Heart left ventricle (tissue), 16 donors: ENCODE measurements around the gene RTBDN. TPM values are rescaled to one million over a fixed set of nuclear protein-coding genes. Genes with fewer than 3 reads are reported as not detected.

ENCODE experiments used
- ATAC-seq, 4 donors: fragments of 200-7000 bp; cut with Tn5 transposase; one replicate each; pipeline ENCODE4 v1.9.1; 2020 to 2022; ENCODE audit warnings: moderate library complexity in 4 of 4, mild to moderate bottlenecking in 3 of 4, moderate number of reproducible peaks in 1 of 4
- DNase-seq, 5 donors: peaks; one replicate each; pipeline ENCODE4 v3.0.0-alpha.2; 2020
- H3K27ac ChIP-seq, 12 donors: fragments of 200-600 bp; sonication (generic) in 4 of 12; one replicate each; pipeline versions ENCODE4 v1.5.0 to v1.8.0; 2016 to 2022; ENCODE audit warnings: mild to moderate bottlenecking in 2 of 12
- H3K27me3 ChIP-seq, 9 donors: fragments of 200-600 bp; sonication (generic) in 2 of 9; one replicate each; pipeline versions ENCODE4 v1.5.1 to v1.8.0; 2016 to 2022; ENCODE audit warnings: mild to moderate bottlenecking in 3 of 9
- H3K36me3 ChIP-seq, 9 donors: fragments of 200-600 bp; sonication (generic) in 2 of 9; one replicate each; pipeline versions ENCODE4 v1.5.0 to v1.8.0; 2018 to 2022; ENCODE audit warnings: mild to moderate bottlenecking in 2 of 9
- H3K4me1 ChIP-seq, 12 donors: fragments of 200-600 bp; sonication (generic) in 4 of 12; one replicate each; pipeline versions ENCODE4 v1.5.0 to v1.8.0; 2016 to 2022; ENCODE audit warnings: mild to moderate bottlenecking in 3 of 12
- H3K4me3 ChIP-seq, 12 donors: fragments of 200-600 bp; sonication (generic) in 4 of 12; one replicate each; pipeline versions ENCODE4 v1.5.0 to v1.8.0; 2017 to 2022; ENCODE audit warnings: mild to moderate bottlenecking in 9 of 12, moderate library complexity in 4 of 12
- H3K9me3 ChIP-seq, 12 donors: fragments of 200-600 bp; sonication (generic) in 4 of 12; one replicate each; pipeline versions ENCODE4 v1.5.0 to v1.8.0; 2016 to 2022; ENCODE audit warnings: mild to moderate bottlenecking in 1 of 12
- POLR2A ChIP-seq, 2 donors: fragments of 450-650 bp; IDR thresholded peaks; one replicate each; pipeline ENCODE4 v1.6.1; 2017; ENCODE audit warnings: antibody characterized with exemption in 2 of 2, mild to moderate bottlenecking in 2 of 2, moderate library complexity in 2 of 2
- WGBS, 4 donors: extraction: QIAGEN DNeasy Blood & Tissue Kit in 2 of 4; methylation state at CpG; one replicate each; pipeline versions ENCODE4 v1.1.5 to v1.1.7; 2013 to 2018; 5-methylcytosine and 5-hydroxymethylcytosine counted together
- intact Hi-C, 10 donors: fragments of 100-400 bp; cut with DNase I; formaldehyde crosslinking; loops; one replicate each; pipeline versions ENCODE4 v1.11.1 to v1.14.2; 2022
- polyA plus RNA-seq, 2 donors: library from polyadenylated mRNA; stranded (reverse); fragments of 200-250 nt; gene quantifications; one replicate each; pipeline ENCODE4 v1.2.3, GENCODE V29; 2013
- total RNA-seq, 9 donors: library from RNA; depleted of rRNA in 2 of 9; stranded (reverse); fragments of >200 nt in 2 of 9; fragmentation: NEBNext Ultra II Directional in 3 of 9; extraction: Animal tissue kit (Norgen Biotek cat#: 25700) in 3 of 9; gene quantifications; one replicate each; pipeline versions ENCODE4 v1.1.0 to v1.2.4, GENCODE V29; 2016 to 2023
- TF ChIP-seq, protein P1 (sequence below), 12 donors: fragments of 200-600 bp; sonication (generic) in 4 of 12; IDR thresholded peaks; one replicate each; pipeline versions ENCODE4 v1.5.0 to v1.8.0; 2018 to 2022; ENCODE audit warnings: antibody characterized with exemption in 12 of 12, mild to moderate bottlenecking in 5 of 12
- donor health status: ischemic (EF 13 %, LVEDD 7.1; RV severe dilation, severe dysfunction).
- donor health status: healthy with polysubstance abuse.
- donor health status: DM: no; HTN: yes; CAD: no.
- donor health status: DM: no; HTN: no; CAD: no.
- donor health status: ischemic (EF 25% LVEDD 6.9; RV normal size, moderate dysfunction).
- donor health status: ischemic (EF 25% LVEDD 5.7; RV mildly dilated, moderate dysfunction).
- donor health status: healthy.
- donor health status: DM: yes; HTN: yes; CAD: no.
- donor health status: ischemic (EF 35%, LVEDD 5.7; RV mildly dilated, moderate dysfunction).
- donor health status: nonischemic (EF 11% LVEDD 7.7; RV severe dilation, severe dysfunction).
- donor health status: DM: yes; HTN: yes; CAD: no.
- donor health status: PGD.
- donor health status: ischemic (EF 29% LVEDD 5.4; RV normal size, mild dysfunction).
- donor health status: nonischemic (EF 23%, LVEDD 6.1; RV moderate dilation, normal function).

The RTBDN gene
- total and polyA plus RNA-seq, 11 donors, result not detected

DNA sequence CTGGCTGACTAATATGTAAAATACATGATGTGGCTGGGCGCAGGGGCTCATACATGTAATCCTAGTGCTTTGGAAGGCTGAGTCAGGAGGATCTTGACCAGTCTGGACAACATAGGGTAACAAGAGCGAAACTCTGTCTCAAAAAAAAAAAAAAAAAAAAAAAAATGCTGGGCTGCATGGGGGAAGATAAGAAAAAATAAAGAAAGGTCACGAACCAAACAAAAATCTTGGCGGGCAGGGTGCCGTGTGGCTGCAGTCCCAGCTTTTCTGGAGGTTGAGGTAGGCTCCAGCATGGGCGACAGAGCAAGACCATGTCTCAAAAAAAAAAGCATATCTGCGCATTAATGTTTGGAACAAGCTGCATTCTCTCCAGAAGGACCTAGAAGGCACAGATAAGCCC is 19.3 kb downstream of the RTBDN start:
- Histone ChIP-seq H3K4me1 (no peaks in the 10 kb centered on the region), H3K4me3 (no peak overlapping the region), H3K36me3 (peaks cover 0 to 27% (median 7%) of the 10 kb centered on the region in 9 donors), H3K27me3 (no peaks in the 10 kb centered on the region), H3K27ac (no peak overlapping the region), H3K9me3 (no peaks in the 10 kb centered on the region)
- WGBS, 4 donors, result 90 to 94% (median 94%) methylated on average over 7 of the region's 7 CpGs
- TF ChIP-seq, protein P1, sequence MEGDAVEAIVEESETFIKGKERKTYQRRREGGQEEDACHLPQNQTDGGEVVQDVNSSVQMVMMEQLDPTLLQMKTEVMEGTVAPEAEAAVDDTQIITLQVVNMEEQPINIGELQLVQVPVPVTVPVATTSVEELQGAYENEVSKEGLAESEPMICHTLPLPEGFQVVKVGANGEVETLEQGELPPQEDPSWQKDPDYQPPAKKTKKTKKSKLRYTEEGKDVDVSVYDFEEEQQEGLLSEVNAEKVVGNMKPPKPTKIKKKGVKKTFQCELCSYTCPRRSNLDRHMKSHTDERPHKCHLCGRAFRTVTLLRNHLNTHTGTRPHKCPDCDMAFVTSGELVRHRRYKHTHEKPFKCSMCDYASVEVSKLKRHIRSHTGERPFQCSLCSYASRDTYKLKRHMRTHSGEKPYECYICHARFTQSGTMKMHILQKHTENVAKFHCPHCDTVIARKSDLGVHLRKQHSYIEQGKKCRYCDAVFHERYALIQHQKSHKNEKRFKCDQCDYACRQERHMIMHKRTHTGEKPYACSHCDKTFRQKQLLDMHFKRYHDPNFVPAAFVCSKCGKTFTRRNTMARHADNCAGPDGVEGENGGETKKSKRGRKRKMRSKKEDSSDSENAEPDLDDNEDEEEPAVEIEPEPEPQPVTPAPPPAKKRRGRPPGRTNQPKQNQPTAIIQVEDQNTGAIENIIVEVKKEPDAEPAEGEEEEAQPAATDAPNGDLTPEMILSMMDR (IDR thresholded peaks at IDR 0.05), result no peak
- TF ChIP-seq POLR2A (IDR thresholded peaks at IDR 0.05), result no peak
- ATAC-seq, result no peak
- intact Hi-C loops, result no loop called here
- DNase-seq, result no peak

DNA sequence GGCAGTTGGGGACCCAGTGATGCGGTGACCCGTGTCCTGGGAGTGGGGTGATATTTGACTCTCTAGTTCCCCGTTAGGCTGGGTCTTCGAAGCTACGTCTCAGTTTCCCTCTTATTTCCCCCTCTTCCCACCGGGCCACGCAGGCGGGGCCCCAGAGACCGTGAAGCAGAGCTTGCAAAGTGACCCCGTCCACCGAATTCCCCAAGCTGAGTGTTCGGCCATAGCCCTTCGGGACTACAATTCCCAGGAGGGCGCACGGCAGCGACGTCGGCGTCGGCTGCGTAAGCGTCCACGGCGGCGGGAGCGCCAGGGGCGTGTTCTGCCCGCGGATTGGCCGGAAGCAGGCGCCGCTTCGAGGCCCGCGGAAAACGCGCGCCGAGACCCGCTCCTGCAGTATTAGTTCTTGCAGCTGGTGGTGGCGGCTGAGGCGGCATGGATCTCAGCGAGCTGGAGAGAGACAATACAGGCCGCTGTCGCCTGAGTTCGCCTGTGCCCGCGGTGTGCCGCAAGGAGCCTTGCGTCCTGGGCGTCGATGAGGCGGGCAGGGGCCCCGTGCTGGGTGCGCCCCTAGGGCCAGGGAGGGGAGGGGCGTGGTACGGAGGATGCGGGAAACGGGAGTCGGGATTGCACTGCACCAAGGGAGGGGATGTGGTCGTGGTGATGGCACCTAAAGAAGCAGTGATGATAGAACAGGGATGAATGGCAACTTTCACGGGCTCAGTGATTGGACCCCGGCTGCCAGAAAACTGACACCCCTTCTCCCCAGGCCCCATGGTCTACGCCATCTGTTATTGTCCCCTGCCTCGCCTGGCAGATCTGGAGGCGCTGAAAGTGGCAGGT is 27.9 kb downstream of the RTBDN start, which contains the start of gene RNASEH2A:
TSS of gene RNASEH2A (plus strand) at position 343 of the 840 bp plus-strand sequence. CDS start at position 433, 90 bp downstream.
- ATAC-seq (peak; percentile 87 to 95 (median 91)), DNase-seq (peak; percentile 90 to 96 (median 92))
- H3K4me3 ChIP-seq, result peak within 1 kb of the TSS; percentile 18 to 85 (median 66)
- H3K4me1 ChIP-seq, result peaks cover 6 to 26% (median 17%) of the 10 kb centered on the region in 12 donors
- H3K27ac ChIP-seq, result peak within 1 kb of the TSS in 10 of 12 donors; percentile 3 to 72 (median 62)
- peaks cover 0 to 2% (median 0%) of the 10 kb centered on the region in 9 donors for H3K27me3 ChIP-seq
- H3K9me3 ChIP-seq, result no peaks in the 10 kb centered on the region
- TF ChIP-seq, protein P1 (IDR thresholded peaks at IDR 0.05), result peak in 3 of 12 donors; percentile 11 to 18 (median 14)
- TF ChIP-seq POLR2A (IDR thresholded peaks at IDR 0.05), result peak in 1 of 2 donors; percentile 48
- peaks cover 0 to 12% (median 4%) of the 10 kb centered on the region in 9 donors for H3K36me3 ChIP-seq
- 4 to 7% (median 4%) methylated on average over 43 to 66 of the region's 66 CpGs for WGBS, 4 donors
- intact Hi-C loops, result loop anchor here in 1 of 10 donors (5.0 kb wide), 1 partner anchor 36 kb away; no protein-coding TSS in a partner anchor

DNA sequence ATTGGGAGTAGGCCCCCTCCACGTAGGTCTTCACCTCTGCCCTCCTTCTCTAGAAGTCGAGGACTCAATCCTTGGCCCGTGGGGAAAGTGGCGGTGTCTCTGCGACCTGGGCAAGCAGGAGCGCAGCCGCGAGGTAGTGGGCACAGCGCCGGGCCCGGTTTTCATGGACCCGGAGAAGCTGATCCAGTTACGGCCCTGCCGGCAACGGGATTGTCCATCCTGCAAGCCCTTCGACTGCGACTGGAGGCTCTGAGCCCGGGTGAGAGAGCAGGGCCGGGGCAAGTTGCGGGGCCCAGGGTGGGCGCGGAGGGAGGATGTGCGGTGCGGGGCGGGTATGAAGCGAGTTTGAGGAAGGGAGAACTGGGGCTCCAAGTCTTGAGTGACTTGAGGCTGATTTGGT is 30.3 kb downstream of the RTBDN start:
- Histone ChIP-seq H3K4me1 (peaks cover 6 to 43% (median 26%) of the 10 kb centered on the region in 12 donors), H3K9me3 (no peaks in the 10 kb centered on the region), H3K27ac (no peak overlapping the region), H3K27me3 (peaks cover 0 to 6% (median 0%) of the 10 kb centered on the region in 9 donors), H3K4me3 (no peak overlapping the region), H3K36me3 (peaks cover 0 to 16% (median 12%) of the 10 kb centered on the region in 9 donors)
- TF ChIP-seq, protein P1 (IDR thresholded peaks at IDR 0.05), result no peak
- TF ChIP-seq POLR2A (IDR thresholded peaks at IDR 0.05), result no peak
- 91 to 95% (median 92%) methylated on average over 26 of the region's 26 CpGs for WGBS, 4 donors
- ATAC-seq, result no peak
- no peak for DNase-seq
- intact Hi-C loops, result loop anchor here in 3 of 10 donors (5.0 kb wide), 2 partner anchors 37 to 82 kb away; partner anchors contain the start of gene TNPO2 (in 2 of the 3)
